NCI-H510A treated with DMSO at 0.1 percent for 48 hours (cell line): ENCODE data around the gene KRTCAP2.
A peak's percentile ranks its signal among the peaks of the same experiment; 100 is the strongest.
"Not testable (repeated sequence)": the region's sequence is repeated elsewhere in the genome, so short reads cannot be mapped to it uniquely, and the experiment has no call there.

Source experiments
- DNase-seq: peaks from one replicate; lab custom pipeline; 2025; lab: John Stamatoyannopoulos, UW

KRTCAP2 gene

GRCh38 chr1:155172732-155173477, at the start of gene KRTCAP2:
KRTCAP2 (minus strand) TSS chr1:155173304; CDS start chr1:155173224, 80 bp downstream.
- peak; percentile 98 for DNase-seq

- not testable (repeated sequence) for DNase-seq
Observed at GRCh38 chr1:155220211-155220965, 47.3 kb upstream of the KRTCAP2 start.

- no peak for DNase-seq
Observed at GRCh38 chr1:155219592-155220031, 46.5 kb upstream of the KRTCAP2 start.

- DNase-seq, result peak; percentile 37
Observed at GRCh38 chr1:155218854-155219591, 45.9 kb upstream of the KRTCAP2 start.

GRCh38 chr1:155214702-155215101, 41.6 kb upstream of the KRTCAP2 start:
- DNase-seq, result not testable (repeated sequence)

- DNase-seq, result not testable (repeated sequence)
Observed at GRCh38 chr1:155212051-155212440, 38.9 kb upstream of the KRTCAP2 start.

- not testable (repeated sequence) for DNase-seq
Observed at GRCh38 chr1:155211381-155212050, 38.4 kb upstream of the KRTCAP2 start.

GRCh38 chr1:155210314-155211104, 37.4 kb upstream of the KRTCAP2 start:
- DNase-seq, result no peak

- DNase-seq, result no peak
Observed at GRCh38 chr1:155209312-155209721, 36.2 kb upstream of the KRTCAP2 start.

- peak; percentile 58 for DNase-seq
Observed at GRCh38 chr1:155208541-155209311, 35.6 kb upstream of the KRTCAP2 start, which contains the start of gene MTX1. MTX1 (plus strand) TSS chr1:155208695; CDS start chr1:155208805, 110 bp downstream.

- DNase-seq, result peak; percentile 58
Observed at GRCh38 chr1:155207806-155208540, 34.9 kb upstream of the KRTCAP2 start, which contains the start of gene THBS3. THBS3 (minus strand) TSS chr1:155207897; CDS start chr1:155207876, 21 bp downstream.

GRCh38 chr1:155206891-155207805, 34.0 kb upstream of the KRTCAP2 start:
- peak; percentile 83 for DNase-seq

- DNase-seq, result no peak
Observed at GRCh38 chr1:155205969-155206593, 33.0 kb upstream of the KRTCAP2 start.

- DNase-seq, result no peak
Observed at GRCh38 chr1:155205035-155205434, 31.9 kb upstream of the KRTCAP2 start.

- no peak for DNase-seq
Observed at GRCh38 chr1:155202731-155203515, 29.8 kb upstream of the KRTCAP2 start.

- DNase-seq, result no peak
Observed at GRCh38 chr1:155202198-155202597, 29.1 kb upstream of the KRTCAP2 start.

GRCh38 chr1:155200920-155201319, 27.8 kb upstream of the KRTCAP2 start:
- no peak for DNase-seq
